Caco-2 (cell line): Measurements from ENCODE around the gene LY9. TPM values are rescaled to one million over a fixed set of nuclear protein-coding genes. Genes with fewer than 3 reads are reported as not detected.

Source experiments
- BruUV-seq: library from RNA; stranded (reverse); fragments of 400-500 nt; replicated peaks from 2 replicates; lab custom pipeline; 2021; lab: Mats Ljungman, UMichigan
- CTCF ChIA-PET: fragments of 300-600 bp; sonication (Branson Sonifier 250); formaldehyde crosslinking; loops from one replicate; lab custom pipeline; 2022; ENCODE audit warnings: antibody characterized with exemption; lab: Charles Lee
- POLR2A ChIA-PET: fragments of 300-600 bp; sonication (Branson Sonifier 250); formaldehyde crosslinking; loops from one replicate; lab custom pipeline; 2022; ENCODE audit warnings: antibody characterized with exemption; lab: Charles Lee
- DNase-seq, 2 experiments: peaks; one replicate each; pipeline versions ENCODE4 v3.0.0 to v3.0.0-alpha.2; 2020 to 2022
- H3K27me3 ChIP-seq: replicated peaks from 2 replicates; pipeline ENCODE4 v1.6.0; 2011; ENCODE audit warnings: low read length; ENCODE audit not compliant: control insufficient read depth, insufficient read depth
- H3K36me3 ChIP-seq: 2 replicates; pipeline ENCODE4 v1.5.1; 2011; ENCODE audit warnings: low read length; ENCODE audit not compliant: control insufficient read depth, insufficient read depth
- H3K4me1 ChIP-seq: fragments of 250-450 bp; sonication (Bioruptor Pico); 2 replicates; pipeline ENCODE4 v1.5.1; 2020; ENCODE audit warnings: mild to moderate bottlenecking
- H3K4me3 ChIP-seq: 2 replicates; pipeline ENCODE4 v1.5.1; 2011; ENCODE audit warnings: low read depth, mild to moderate bottlenecking, control low read depth, low read length
- H3K9me3 ChIP-seq: fragments of 250-450 bp; sonication (Bioruptor Pico); 2 replicates; pipeline ENCODE4 v1.5.1; 2020; ENCODE audit warnings: mild to moderate bottlenecking, moderate library complexity
- H3K27ac Mint-ChIP-seq: one replicate; pipeline ENCODE4 v1.8.0; 2022; ENCODE audit warnings: mixed read lengths; ENCODE audit not compliant: unreplicated experiment
- H3K27me3 Mint-ChIP-seq: one replicate; pipeline ENCODE4 v1.8.0; 2022; ENCODE audit warnings: mixed read lengths; ENCODE audit not compliant: insufficient read depth, unreplicated experiment
- H3K36me3 Mint-ChIP-seq: one replicate; pipeline ENCODE4 v1.8.0; 2022; ENCODE audit warnings: mild to moderate bottlenecking, mixed read lengths; ENCODE audit not compliant: insufficient read depth, unreplicated experiment
- H3K4me1 Mint-ChIP-seq: one replicate; pipeline ENCODE4 v1.8.0; 2022; ENCODE audit warnings: low read depth, mixed read lengths; ENCODE audit not compliant: unreplicated experiment
- H3K4me3 Mint-ChIP-seq: one replicate; pipeline ENCODE4 v1.8.0; 2022; ENCODE audit warnings: mild to moderate bottlenecking, moderate library complexity, mixed read lengths; ENCODE audit not compliant: unreplicated experiment
- H3K9me3 Mint-ChIP-seq: one replicate; pipeline ENCODE4 v1.8.0; 2022; ENCODE audit warnings: mixed read lengths; ENCODE audit not compliant: unreplicated experiment
- CTCF ChIP-seq, 2 experiments: fragments of 200-600 bp in 1 of 2; IDR thresholded peaks; 1 replicate in 1 of 2; 2 replicates in 1 of 2; pipeline versions ENCODE4 v1.5.1 to v1.8.0; 2011 to 2022; ENCODE audit warnings: antibody characterized with exemption in 1 of 2, control low read depth in 1 of 2, inconsistent platforms in 1 of 2, low read depth in 1 of 2, low read length in 1 of 2, mild to moderate bottlenecking in 1 of 2, moderate library complexity in 1 of 2; ENCODE audit not compliant: insufficient read depth in 1 of 2, severe bottlenecking in 1 of 2, unreplicated experiment in 1 of 2
- intact Hi-C: fragments of 100-400 bp; cut with micrococcal nuclease; formaldehyde crosslinking; loops from one replicate; pipeline ENCODE4 v1.10.0; 2022; ENCODE audit not compliant: unreplicated experiment
- total RNA-seq: library from RNA; stranded (reverse); gene quantifications from 2 replicates; pipeline ENCODE4 v1.2.3, GENCODE V29; 2022

Gene LY9
- total RNA-seq, 1 experiment from 2014 or later: not detected

GRCh38 chr1:160876311-160876710 lies 80.3 kb downstream of the LY9 start:
- POLR2A ChIA-PET: no interaction called here
- no peak overlapping the region for H3K27ac Mint-ChIP-seq
- H3K36me3 Mint-ChIP-seq: no peaks in the 10 kb centered on the region
- Histone ChIP-seq H3K36me3 (no peaks in the 10 kb centered on the region), H3K9me3 (peaks cover 5% of the 10 kb centered on the region; the same call in 1 of the 2 replicates), H3K4me1 (peaks cover 18% of the 10 kb centered on the region), H3K4me3 (no peak overlapping the region), H3K27me3 (no peaks in the 10 kb centered on the region)
- peaks cover 12% of the 10 kb centered on the region for H3K9me3 Mint-ChIP-seq
- peaks cover 30% of the 10 kb centered on the region for H3K4me1 Mint-ChIP-seq
- CTCF ChIA-PET: no interaction called here
- no peak for DNase-seq
- intact Hi-C loops: loop anchor here (1.0 kb wide), 1 partner anchor 10 kb away; no protein-coding TSS in a partner anchor
- BruUV-seq: no TSS peak
- no peak overlapping the region for H3K4me3 Mint-ChIP-seq
- no peaks in the 10 kb centered on the region for H3K27me3 Mint-ChIP-seq
- TF ChIP-seq CTCF (IDR thresholded peaks at IDR 0.05; ENCODE audit: insufficient read depth in 1 of 2, low read depth in 1 of 2, low read length in 1 of 2, severe bottlenecking in 1 of 2, unreplicated experiment in 1 of 2): no peak

DNA sequence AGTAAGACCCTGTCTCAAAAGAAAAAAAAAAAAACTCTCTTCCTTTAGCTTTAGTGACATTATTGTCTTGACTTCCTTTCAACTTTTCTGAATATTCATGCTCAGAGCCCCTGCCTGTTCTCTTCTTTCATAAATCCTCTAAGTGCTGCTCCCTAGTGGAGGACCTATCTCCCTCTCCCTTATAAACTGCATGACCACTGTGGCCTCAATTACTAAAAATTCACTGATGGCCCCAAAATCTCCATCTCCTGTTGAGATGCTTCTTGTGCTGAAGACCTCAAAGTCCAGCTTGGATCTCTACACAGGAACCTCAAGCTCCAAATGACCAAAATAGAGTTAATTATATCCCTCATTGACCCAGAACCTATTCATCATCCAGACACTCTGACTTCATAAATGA lies 81.2 kb downstream of the LY9 start:
- no peak for TF ChIP-seq CTCF (IDR thresholded peaks at IDR 0.05; ENCODE audit: insufficient read depth in 1 of 2, low read depth in 1 of 2, low read length in 1 of 2, severe bottlenecking in 1 of 2, unreplicated experiment in 1 of 2)
- Histone ChIP-seq H3K27me3 (no peaks in the 10 kb centered on the region), H3K4me3 (no peak overlapping the region), H3K4me1 (peaks cover 18% of the 10 kb centered on the region), H3K36me3 (no peaks in the 10 kb centered on the region), H3K9me3 (peaks cover 5% of the 10 kb centered on the region; the same call in 1 of the 2 replicates)
- no TSS peak for BruUV-seq
- H3K27ac Mint-ChIP-seq: peak overlapping the region; percentile 12
- H3K36me3 Mint-ChIP-seq: no peaks in the 10 kb centered on the region
- intact Hi-C loops: no loop called here
- peaks cover 12% of the 10 kb centered on the region for H3K9me3 Mint-ChIP-seq
- ChIA-PET POLR2A (no interaction called here), CTCF (no interaction called here)
- H3K4me1 Mint-ChIP-seq: peaks cover 30% of the 10 kb centered on the region
- no peak for DNase-seq
- no peak overlapping the region for H3K4me3 Mint-ChIP-seq
- H3K27me3 Mint-ChIP-seq: no peaks in the 10 kb centered on the region

Other genes with a start within 250 kb of the LY9 start
- not detected in 2 replicates for gene CD84, start 216.7 kb upstream of the LY9 start, total RNA-seq
- not detected in 2 replicates for gene SLAMF1, start 149.1 kb upstream of the LY9 start, total RNA-seq
- not detected in 2 replicates for gene CD48, start 84.4 kb upstream of the LY9 start, total RNA-seq
- gene SLAMF7, start 56.9 kb upstream of the LY9 start, total RNA-seq: not detected in 2 replicates
- gene CD244, start 66.7 kb downstream of the LY9 start, total RNA-seq: 0.11 TPM in 1 of 2 replicates, not detected in the other
- 0.37 TPM in 1 of 2 replicates, not detected in the other for gene ITLN1, start 89.0 kb downstream of the LY9 start, total RNA-seq
- 0.93 and 1.3 TPM in 2 replicates for gene ITLN2, start 158.6 kb downstream of the LY9 start, total RNA-seq
- 182 and 196 TPM in 2 replicates for gene F11R, start 225.0 kb downstream of the LY9 start, total RNA-seq
- 24.8 and 26.8 TPM in 2 replicates for gene TSTD1, start 242.8 kb downstream of the LY9 start, total RNA-seq
- 49.7 and 52.7 TPM in 2 replicates for gene USF1, start 249.8 kb downstream of the LY9 start, total RNA-seq